ENCODE results near the gene FARP1.

- TF ChIP-seq CTCF (IDR thresholded peaks at IDR 0.05) = no peak
- no peak for TF ChIP-seq POLR2A (IDR thresholded peaks at IDR 0.05)
Observed at GRCh38 chr13:98429531-98429930, 286.6 kb downstream of the FARP1 start.
